Measurements from ENCODE around the gene RAB30.

DNA sequence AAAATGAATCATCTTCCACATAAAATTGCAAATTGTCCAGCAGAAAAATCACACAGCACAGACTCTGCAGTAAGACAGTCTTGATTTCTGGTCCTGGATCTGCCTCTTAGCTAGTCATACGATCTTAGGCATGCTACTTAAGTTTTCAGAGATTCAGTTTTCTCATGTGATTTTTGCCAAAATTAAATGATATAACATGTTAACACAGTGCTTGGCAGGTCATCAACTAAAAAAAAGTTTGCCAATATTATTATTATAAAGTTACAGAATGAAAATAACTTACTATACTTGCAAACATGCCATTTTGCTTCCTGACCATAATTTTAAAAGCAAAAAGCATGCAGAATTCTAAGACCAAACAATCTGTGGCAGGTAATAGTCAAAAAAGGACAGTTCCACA is 15.1 kb downstream of the RAB30 start:
- TF ChIP-seq, protein P1, sequence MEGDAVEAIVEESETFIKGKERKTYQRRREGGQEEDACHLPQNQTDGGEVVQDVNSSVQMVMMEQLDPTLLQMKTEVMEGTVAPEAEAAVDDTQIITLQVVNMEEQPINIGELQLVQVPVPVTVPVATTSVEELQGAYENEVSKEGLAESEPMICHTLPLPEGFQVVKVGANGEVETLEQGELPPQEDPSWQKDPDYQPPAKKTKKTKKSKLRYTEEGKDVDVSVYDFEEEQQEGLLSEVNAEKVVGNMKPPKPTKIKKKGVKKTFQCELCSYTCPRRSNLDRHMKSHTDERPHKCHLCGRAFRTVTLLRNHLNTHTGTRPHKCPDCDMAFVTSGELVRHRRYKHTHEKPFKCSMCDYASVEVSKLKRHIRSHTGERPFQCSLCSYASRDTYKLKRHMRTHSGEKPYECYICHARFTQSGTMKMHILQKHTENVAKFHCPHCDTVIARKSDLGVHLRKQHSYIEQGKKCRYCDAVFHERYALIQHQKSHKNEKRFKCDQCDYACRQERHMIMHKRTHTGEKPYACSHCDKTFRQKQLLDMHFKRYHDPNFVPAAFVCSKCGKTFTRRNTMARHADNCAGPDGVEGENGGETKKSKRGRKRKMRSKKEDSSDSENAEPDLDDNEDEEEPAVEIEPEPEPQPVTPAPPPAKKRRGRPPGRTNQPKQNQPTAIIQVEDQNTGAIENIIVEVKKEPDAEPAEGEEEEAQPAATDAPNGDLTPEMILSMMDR (IDR thresholded peaks at IDR 0.05), result no peak
- no peak for TF ChIP-seq POLR2A (IDR thresholded peaks at IDR 0.05)

Measured in gastroesophageal sphincter (tissue), 3 donors.